HCT116 (cell line): ENCODE results near the gene CMC4. TPM values are rescaled to one million over a fixed set of nuclear protein-coding genes. Genes with fewer than 3 reads are reported as not detected.
A peak's percentile ranks its signal among the peaks of the same experiment; 100 is the strongest.

ENCODE experiments used
- ATAC-seq: fragments of 200-7000 bp; cut with Tn5 transposase; 2 replicates; pipeline ENCODE4 v1.9.1; 2020; ENCODE audit warnings: mild to moderate bottlenecking, moderate library complexity
- BruUV-seq: library from RNA; stranded (reverse); fragments of 400-500 nt; replicated peaks from 2 replicates; lab custom pipeline; 2021; lab: Mats Ljungman, UMichigan
- CTCF ChIA-PET: fragments of 300-600 bp; sonication (Branson Sonifier 250); formaldehyde crosslinking; loops from one replicate; lab custom pipeline; 2021; ENCODE audit warnings: antibody characterized with exemption; lab: Charles Lee
- POLR2A ChIA-PET: fragments of 300-600, 350-600 bp; sonication (Branson Sonifier 250); formaldehyde crosslinking; loops from one replicate; lab custom pipeline; 2021; ENCODE audit warnings: antibody characterized with exemption; lab: Charles Lee
- RAD21 ChIA-PET, 2 experiments: fragments of 300-600 bp; sonication (Branson Sonifier 250); formaldehyde crosslinking; loops; one replicate each; lab custom pipeline; 2023; ENCODE audit warnings: low total read pairs in 2 of 2; ENCODE audit not compliant: uncharacterized antibody in 2 of 2, unreplicated experiment in 2 of 2, low non-redundant PET in 1 of 2; lab: Charles Lee
- DNase-seq: peaks from one replicate; pipeline ENCODE4 v3.0.0-alpha.2; 2010; ENCODE audit warnings: low read depth, low spot score
- H2AFZ ChIP-seq: fragments of 200-600 bp; shearing (Covaris generic), sonication (generic); 2 replicates; pipeline ENCODE4 v1.6.1; 2017; ENCODE audit warnings: low read depth, mixed run types, mixed read lengths, antibody characterized with exemption, low read length; ENCODE audit not compliant: poor library complexity, severe bottlenecking
- H3K27ac ChIP-seq: 2 replicates; pipeline ENCODE4 v1.5.1; 2012; ENCODE audit warnings: low read depth, low read length
- H3K27me3 ChIP-seq: fragments of 200-600 bp; sonication (generic); 2 replicates; pipeline ENCODE4 v1.6.1; 2016; ENCODE audit warnings: mixed run types, low read length, mixed read lengths; ENCODE audit not compliant: insufficient read depth
- H3K36me3 ChIP-seq, 2 experiments: fragments of 200-500 bp in 1 of 2; fragments of 200-600 bp in 1 of 2; sonication (Bioruptor generic) in 1 of 2; sonication (generic) in 1 of 2; 2 replicates each; pipeline versions ENCODE4 v1.5.1 to v1.6.1; 2014 to 2016; ENCODE audit warnings: low read length in 2 of 2, inconsistent platforms in 1 of 2, mixed read lengths in 1 of 2, mixed run types in 1 of 2; ENCODE audit not compliant: insufficient read depth in 2 of 2, control insufficient read depth in 1 of 2
- H3K4me1 ChIP-seq, 2 experiments: fragments of 200-600 bp in 1 of 2; sonication (generic) in 1 of 2; 2 replicates each; pipeline versions ENCODE4 v1.5.1 to v1.6.1; 2012 to 2017; ENCODE audit warnings: low read length in 2 of 2, inconsistent platforms in 1 of 2, mild to moderate bottlenecking in 1 of 2, mixed read lengths in 1 of 2, mixed run types in 1 of 2, moderate library complexity in 1 of 2; ENCODE audit not compliant: insufficient read depth in 2 of 2, control insufficient read depth in 1 of 2
- H3K4me2 ChIP-seq: fragments of 200-600 bp; sonication (generic); 2 replicates; pipeline ENCODE4 v1.6.1; 2017; ENCODE audit warnings: mixed run types, low read length, mixed read lengths
- H3K4me3 ChIP-seq, 2 experiments: fragments of 200-600 bp in 1 of 2; sonication (generic) in 1 of 2; replicated peaks in 1 of 2; 2 replicates each; pipeline ENCODE4 v1.5.1; 2011 to 2016; ENCODE audit warnings: low read length in 2 of 2, control low read depth in 1 of 2, low read depth in 1 of 2, mild to moderate bottlenecking in 1 of 2, mixed read lengths in 1 of 2, mixed run types in 1 of 2
- H3K79me2 ChIP-seq: fragments of 200-600 bp; sonication (generic); 2 replicates; pipeline ENCODE4 v1.6.1; 2017; ENCODE audit warnings: mild to moderate bottlenecking, mixed run types, low read length, moderate library complexity, mixed read lengths; ENCODE audit not compliant: insufficient read depth
- H3K9ac ChIP-seq: fragments of 200-600 bp; sonication (generic); 2 replicates; pipeline ENCODE4 v1.6.1; 2016; ENCODE audit warnings: low read length, mixed read lengths
- H3K9me2 ChIP-seq: fragments of 200-600 bp; sonication (generic), shearing (Covaris generic); 2 replicates; pipeline ENCODE4 v1.6.1; 2017; ENCODE audit warnings: mixed run types, mild to moderate bottlenecking, moderate library complexity; ENCODE audit not compliant: insufficient read depth
- H3K9me3 ChIP-seq, 2 experiments: fragments of 200-500 bp in 1 of 2; fragments of 200-600 bp in 1 of 2; sonication (Bioruptor generic) in 1 of 2; sonication (generic) in 1 of 2; 2 replicates each; pipeline ENCODE4 v1.6.1; 2014 to 2017; ENCODE audit warnings: low read length in 2 of 2, mixed read lengths in 2 of 2, inconsistent platforms in 1 of 2, low read depth in 1 of 2, mild to moderate bottlenecking in 1 of 2, mixed run types in 1 of 2, moderate library complexity in 1 of 2; ENCODE audit not compliant: control insufficient read depth in 1 of 2, insufficient read depth in 1 of 2
- H4K20me1 ChIP-seq: fragments of 200-600 bp; sonication (generic), shearing (Covaris generic); 2 replicates; pipeline ENCODE4 v1.6.1; 2017; ENCODE audit warnings: mixed run types, mild to moderate bottlenecking, moderate library complexity; ENCODE audit not compliant: insufficient read depth
- CBX3 ChIP-seq: IDR thresholded peaks from 2 replicates; pipeline ENCODE4 v1.6.1; 2012; ENCODE audit warnings: low read depth
- FOSL1 ChIP-seq: IDR thresholded peaks from 2 replicates; pipeline ENCODE4 v1.6.1; 2012; ENCODE audit warnings: low read depth
- JUND ChIP-seq: IDR thresholded peaks from 2 replicates; pipeline ENCODE4 v1.6.1; 2012
- POLR2AphosphoS5 ChIP-seq: IDR thresholded peaks from 2 replicates; pipeline ENCODE4 v1.6.1; 2011; ENCODE audit warnings: mild to moderate bottlenecking, low read depth, low read length, moderate library complexity
- RAD21 ChIP-seq: IDR thresholded peaks from 2 replicates; pipeline ENCODE4 v1.6.1; 2012; ENCODE audit warnings: low read depth, mild to moderate bottlenecking
- REST ChIP-seq: IDR thresholded peaks from 2 replicates; pipeline ENCODE4 v1.6.1; 2012; ENCODE audit warnings: low read depth
- YY1 ChIP-seq: IDR thresholded peaks from 2 replicates; pipeline ENCODE4 v1.6.1; 2011; ENCODE audit warnings: low read length, low read depth, moderate library complexity, mild to moderate bottlenecking; ENCODE audit not compliant: insufficient replicate concordance; ENCODE audit errors: extremely low read depth
- ZFX ChIP-seq: fragments of 450-650 bp; IDR thresholded peaks from 2 replicates; pipeline ENCODE4 v1.6.1; 2017
- intact Hi-C: fragments of 100-400 bp; cut with micrococcal nuclease; formaldehyde crosslinking; loops from 2 replicates; pipeline ENCODE4 v1.10.0; 2022
- total RNA-seq: library from RNA; stranded (reverse); gene quantifications from one replicate; pipeline ENCODE4 v1.2.1, GENCODE V29; 2021; ENCODE audit not compliant: unreplicated experiment

Gene CMC4
- total RNA-seq, 1 experiment from 2014 or later = 5.3 TPM

GRCh38 chrX:155070975-155071693, at the start of gene CMC4, which contains the start of the genes BRCC3 and MTCP1 (continued):
- TF ChIP-seq REST = no peak
- no peak for TF ChIP-seq JUND
- no peak for TF ChIP-seq RAD21
- TF ChIP-seq CBX3 = 0 out of 2 replicates have a peak, but pooled peaks have one; percentile 24
- peak; percentile 92 for TF ChIP-seq YY1

GRCh38 chrX:155115174-155115819, 44.4 kb upstream of the CMC4 start:
- Histone ChIP-seq H3K79me2 (no peaks in the 10 kb centered on the region), H3K9ac (no peak overlapping the region), H3K27ac (no peak overlapping the region), H3K4me2 (no peak overlapping the region), H3K9me3 (no peaks in the 10 kb centered on the region), H3K9me2 (no peaks in the 10 kb centered on the region), H3K4me3 (no peak overlapping the region), H3K27me3 (no peaks in the 10 kb centered on the region), H3K36me3 (no peaks in the 10 kb centered on the region; a peak in 1 of 4 replicates), H4K20me1 (no peaks in the 10 kb centered on the region), H2AFZ (no peak overlapping the region), H3K4me1 (no peaks in the 10 kb centered on the region)
- intact Hi-C loops = no loop called here
- ATAC-seq (no peak), DNase-seq (no peak)
- TF ChIP-seq ZFX = no peak
- TF ChIP-seq FOSL1 = no peak
- no peak for TF ChIP-seq POLR2AphosphoS5
- no TSS peak for BruUV-seq
- POLR2A ChIA-PET = no interaction called here
- RAD21 ChIA-PET = no interaction called here
- CTCF ChIA-PET = no interaction called here
